ENCODE data around the gene RHOH.

Gene RHOH

DNA sequence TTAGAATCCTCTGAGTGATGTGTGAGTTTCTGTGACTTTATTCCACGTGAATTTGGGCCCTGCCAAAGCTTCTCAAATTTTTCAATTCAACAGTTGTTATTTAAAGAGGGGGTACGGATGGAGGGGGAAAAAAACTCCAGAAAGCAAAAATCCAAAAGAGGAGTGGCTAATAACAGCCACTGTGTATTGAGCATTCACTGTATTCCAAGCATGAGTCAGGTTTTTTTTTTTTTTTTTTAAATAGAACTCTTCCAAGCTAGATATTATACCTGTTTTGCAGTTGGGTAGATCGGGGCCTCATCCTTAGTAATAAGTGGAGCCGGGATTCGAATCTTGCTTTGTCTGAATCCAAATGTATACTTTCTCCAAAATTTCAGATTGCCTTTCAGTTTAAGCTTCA lies 6.4 kb upstream of the RHOH start:
- DNase-seq, result no peak

DNA sequence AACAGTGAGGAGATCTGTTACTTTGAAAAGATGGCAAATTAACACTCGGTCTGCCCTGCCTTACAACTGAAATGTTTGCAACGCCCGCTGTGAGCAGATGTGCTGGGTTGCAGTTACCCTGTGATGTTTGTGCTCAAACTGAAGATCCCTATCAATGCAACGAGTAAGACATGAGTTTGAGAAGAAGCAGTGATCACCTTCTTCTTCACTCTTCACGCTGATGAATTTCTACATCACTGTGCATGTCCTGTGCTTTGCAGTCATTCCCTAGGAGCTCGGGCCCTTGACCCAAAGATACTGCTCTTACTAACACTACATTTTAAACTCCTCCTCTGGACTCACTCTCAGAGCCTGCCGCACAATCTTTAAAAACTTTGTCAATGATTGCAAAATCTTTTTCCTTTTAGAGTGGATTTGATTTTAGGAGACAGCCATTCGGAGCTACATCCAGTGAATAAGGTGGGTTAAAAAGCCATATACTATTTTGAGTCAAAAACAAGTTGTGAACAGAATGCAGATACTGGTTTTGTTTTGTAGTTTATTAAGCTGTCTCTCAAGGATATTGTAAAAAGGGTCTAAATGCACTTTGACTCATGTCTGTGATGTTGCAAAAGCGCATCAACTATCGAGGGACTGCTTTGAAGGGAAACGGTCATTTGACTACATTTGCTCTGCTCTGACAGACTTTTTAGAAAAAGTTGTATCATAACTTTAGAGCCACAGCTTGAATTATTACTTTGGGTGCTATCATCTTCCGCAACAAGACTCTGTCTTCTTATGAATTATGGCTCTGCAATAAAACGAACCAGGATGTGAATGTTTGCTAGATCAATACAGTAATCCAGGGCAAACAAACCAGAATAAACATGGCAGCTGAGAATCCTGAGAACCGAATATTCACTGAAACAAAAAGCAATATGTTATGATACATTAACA lies 5.7 kb upstream of the RHOH start:
- peak in 1 of 2 experiments; percentile 25 for DNase-seq

DNA sequence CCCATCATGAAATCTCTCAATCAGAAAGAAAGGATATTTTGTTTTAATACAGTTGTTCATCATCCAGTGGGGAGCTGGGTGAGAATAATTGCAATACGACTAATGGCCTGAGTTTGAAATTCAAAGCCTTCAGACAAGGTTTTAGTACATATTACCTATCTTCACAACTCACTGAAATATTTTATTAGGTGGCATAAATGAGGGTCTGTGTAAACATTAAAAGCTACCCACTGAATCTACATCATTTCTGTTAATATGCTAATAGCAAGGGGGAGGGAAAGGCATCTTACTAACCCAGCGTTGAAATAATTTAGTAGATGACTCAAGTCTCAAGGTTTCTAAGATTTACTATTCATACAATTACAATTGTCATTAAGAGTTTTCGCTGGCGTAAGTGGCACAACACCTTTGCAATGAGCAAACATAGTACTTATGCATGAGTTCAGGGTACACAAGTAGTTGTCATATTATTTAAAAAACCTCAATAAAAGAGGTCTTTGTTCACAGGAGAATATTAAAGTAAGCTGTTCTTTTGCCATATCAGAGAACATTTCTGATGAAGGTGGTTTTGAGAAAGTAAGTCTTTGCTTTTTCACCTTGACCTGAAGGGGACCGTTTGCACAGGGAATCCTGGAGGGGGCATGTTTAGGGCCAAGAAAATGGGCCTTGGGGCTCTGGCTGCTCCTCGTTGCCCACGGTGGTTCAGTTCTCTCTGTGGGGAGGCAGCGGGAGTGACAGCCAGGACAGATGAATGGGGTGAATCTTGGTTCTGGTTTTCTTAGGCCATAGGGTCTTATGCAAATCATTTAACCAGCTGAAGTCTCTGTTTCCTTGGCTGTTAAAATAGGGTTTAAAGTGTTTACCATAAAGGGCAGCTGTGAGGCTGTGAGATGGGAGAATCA lies 4.5 kb upstream of the RHOH start:
- DNase-seq, result peak in 1 of 2 experiments; percentile 37

DNA sequence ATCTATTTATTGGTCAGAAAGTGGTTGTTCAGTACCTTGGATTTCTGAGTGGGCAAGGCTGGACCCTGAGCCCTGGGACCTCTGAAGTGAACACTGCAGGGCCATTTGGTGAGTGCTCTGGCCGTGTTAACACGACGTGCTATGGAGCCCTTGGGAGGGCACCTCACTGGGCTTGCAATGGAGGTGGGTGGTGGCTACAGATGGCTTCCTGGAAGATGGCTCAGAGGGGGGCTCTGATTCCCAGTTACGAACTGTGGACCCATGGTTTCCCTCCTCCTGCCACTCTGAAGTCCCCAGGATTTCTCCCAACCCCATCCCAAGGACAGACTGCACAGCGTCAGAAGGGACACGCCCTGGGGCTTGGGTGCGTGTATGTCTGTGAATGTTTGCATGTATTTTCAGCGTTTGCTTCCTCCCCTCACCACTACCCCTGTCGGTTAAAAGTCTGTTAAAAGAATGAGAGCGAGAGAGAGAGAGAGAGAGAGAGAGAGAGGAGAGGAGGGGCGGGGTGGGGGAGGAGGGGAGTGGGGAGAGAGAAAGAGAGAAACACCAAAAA lies 3.7 kb upstream of the RHOH start:
- DNase-seq, result peak; percentile 58 to 60

GRCh38 chr4:40193578-40193977 lies 3.3 kb upstream of the RHOH start:
- peak in 1 of 2 experiments; percentile 46 for DNase-seq

DNA sequence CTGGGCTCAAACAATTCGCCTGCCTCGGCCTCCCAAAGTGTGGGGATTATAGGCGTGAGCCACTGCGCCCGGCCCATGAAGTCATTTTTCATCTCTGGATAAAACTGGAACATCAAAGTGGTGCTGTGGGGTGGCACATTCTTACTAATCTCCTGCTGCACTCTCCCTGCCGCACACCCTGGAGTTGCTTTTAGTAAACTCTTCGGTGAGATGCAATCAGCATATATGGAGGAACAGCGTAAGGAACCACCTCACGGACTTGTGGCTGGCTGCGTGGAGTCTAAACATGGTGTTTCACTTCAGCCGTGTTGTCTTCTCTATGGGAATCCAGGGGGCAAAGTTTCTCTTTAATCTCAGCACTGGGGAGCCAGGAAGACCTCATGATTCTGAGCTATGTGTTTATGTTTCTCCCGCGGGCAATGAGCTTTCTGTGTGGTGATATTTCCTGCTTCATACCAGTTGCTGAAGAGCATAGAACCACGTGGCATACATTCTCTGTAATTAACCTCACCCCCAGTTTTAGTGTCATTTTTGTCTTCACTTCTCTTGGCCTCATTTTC lies 2.1 kb upstream of the RHOH start:
- peak; percentile 66 to 70 for DNase-seq

DNA sequence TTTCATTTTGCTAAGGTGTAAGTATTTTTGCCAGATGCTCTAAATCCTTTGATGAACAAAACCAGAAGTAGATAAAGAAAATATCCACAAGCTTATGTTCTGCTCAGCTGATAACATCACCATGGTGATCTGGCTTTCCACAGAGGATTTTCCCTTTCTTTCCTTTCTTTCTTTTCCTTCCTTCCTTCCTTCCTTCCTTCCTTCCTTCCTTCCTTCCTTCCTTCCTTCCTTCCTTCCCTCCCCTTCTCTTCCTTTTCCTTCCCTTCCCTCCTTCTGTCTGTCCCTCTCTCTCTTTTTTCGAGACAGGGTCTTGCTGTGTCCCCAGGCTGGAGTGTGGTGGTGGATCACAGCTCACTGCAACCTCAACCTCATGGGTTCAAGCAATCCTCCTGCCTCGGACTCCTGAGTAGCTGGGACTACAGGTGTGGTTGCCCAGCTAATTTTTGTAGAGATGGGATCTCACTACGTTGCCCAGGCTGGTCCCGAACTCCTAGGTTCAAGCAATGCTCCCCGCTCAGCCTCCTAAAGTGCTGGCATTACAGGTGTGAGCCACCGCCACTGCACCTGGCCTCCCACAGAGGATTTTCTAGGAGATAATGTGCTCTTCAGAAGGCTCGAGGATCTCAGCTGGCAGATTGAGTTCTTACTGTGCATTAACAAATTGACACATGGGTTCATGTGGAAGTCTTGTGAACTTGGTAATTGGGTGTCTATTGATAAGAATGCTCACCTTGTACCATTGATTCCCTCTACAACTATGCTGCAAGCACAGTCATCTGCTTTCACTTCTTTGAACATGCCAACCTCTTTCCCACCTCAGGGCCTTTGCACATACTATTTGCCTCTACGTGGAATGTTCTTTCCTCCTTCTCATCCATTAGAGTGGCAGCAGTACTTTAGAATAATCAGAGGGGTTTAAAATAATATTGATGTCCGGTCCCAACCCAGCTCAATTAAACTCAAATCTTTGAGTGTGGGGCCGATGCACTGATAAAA lies 1.4 kb upstream of the RHOH start:
- DNase-seq, result peak in 1 of 2 experiments; percentile 37

GRCh38 chr4:40196272-40196671 lies 559 bp upstream of the RHOH start:
- peak in 1 of 2 experiments; percentile 47 for DNase-seq

DNA sequence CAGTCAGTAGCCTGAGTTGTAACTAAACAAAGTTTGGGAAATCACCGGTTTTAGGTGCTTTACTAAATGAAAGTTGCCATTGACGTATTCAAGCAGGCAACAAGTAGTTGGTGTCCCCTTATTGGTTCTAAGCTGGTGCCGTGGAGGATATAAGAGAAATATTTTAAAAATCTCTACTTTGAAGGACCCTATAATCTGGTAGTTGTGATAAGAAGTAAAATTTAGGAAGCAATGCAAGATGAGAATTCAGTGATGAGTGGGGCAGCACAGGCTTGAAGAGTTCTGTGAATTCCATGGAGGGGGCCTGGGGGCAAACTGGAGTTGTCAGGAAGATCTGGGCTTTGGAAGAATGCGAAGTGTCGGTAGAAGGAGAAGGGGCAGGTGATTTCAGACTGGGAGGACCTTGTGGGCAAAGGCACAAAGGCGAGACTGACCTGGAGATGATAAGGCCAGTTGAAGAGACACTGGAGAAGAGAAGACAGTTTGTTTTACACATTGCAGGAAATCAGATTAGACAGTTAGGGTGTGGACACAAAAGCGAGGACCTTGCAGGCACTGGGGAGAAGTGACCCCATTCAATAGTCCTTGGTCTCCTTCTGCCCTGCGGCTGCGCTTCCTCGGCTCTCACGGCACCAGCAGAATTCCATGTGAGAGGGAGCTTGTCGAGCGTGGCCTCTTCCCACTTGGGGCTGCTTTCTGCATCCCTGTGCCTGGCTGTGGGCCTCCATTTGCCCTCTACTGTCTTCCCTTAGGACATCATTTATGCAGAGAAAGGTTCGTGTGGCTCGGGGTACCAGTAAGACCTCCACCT lies 1.3 kb downstream of the RHOH start:
- peak; percentile 63 to 65 for DNase-seq

DNA sequence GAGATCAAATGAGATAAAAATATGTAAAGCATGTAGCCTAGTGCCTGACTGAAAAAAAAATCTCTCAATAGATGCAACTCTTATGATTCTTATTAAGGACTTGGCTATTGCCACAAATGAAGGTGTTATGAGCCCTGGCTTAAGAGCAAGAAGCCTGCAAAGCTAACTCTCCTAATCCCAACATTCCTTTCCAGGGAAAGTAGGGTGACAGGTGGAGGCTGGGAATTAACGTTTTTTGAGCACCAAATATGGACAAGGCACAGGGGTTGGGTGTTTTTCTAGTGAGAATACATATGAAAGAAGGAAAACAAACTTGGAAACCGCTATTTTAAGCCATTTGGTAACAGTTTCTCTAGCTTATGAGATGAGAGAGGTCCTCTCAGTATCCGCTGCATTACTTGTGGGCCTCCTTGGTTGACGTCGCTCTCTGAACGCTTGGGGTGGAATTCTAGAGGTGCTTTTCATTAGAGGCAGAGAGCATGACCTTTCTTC lies 2.4 kb downstream of the RHOH start:
- DNase-seq, result no peak

DNA sequence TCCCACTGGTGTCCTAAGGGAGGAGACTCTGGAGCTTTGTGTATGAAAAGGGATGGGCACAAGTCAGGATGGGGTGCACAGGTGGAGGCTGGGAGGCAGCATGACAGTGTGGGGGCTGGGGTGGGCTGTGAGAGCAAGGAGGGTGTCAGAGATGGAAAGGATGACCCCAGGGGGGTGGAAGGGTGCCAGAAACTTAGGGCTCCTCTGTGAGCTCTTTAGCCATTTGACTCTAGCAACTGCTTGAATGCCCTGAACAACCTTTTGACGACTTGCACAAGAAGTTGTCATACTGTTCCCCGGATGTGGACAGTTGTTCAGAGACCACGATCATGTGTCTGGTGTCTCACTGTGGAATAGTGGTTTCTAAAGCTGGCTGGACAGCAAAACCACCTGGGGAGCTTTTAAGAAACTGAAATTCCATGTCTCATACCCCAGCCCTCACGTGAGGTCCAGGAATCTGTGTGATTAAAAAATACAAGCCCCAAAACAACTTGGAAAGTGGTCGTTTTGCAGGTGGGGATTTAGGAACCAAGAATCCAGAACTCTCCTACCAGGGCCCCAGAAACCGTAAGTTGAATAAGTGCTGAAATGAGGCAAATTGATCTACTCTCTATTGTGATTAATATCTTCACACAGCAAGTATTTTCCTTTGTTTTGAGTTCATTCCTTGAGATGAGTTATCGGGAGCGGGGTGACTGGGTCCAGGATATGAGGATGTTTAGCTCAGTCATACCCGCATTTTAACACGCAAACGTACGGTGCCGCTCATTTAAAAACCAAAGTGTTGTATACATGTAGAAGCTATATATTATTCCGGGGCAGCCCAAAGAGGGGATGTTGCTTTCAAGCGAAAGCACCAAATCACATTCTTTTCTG lies 3.4 kb downstream of the RHOH start:
- peak; percentile 84 for DNase-seq

DNA sequence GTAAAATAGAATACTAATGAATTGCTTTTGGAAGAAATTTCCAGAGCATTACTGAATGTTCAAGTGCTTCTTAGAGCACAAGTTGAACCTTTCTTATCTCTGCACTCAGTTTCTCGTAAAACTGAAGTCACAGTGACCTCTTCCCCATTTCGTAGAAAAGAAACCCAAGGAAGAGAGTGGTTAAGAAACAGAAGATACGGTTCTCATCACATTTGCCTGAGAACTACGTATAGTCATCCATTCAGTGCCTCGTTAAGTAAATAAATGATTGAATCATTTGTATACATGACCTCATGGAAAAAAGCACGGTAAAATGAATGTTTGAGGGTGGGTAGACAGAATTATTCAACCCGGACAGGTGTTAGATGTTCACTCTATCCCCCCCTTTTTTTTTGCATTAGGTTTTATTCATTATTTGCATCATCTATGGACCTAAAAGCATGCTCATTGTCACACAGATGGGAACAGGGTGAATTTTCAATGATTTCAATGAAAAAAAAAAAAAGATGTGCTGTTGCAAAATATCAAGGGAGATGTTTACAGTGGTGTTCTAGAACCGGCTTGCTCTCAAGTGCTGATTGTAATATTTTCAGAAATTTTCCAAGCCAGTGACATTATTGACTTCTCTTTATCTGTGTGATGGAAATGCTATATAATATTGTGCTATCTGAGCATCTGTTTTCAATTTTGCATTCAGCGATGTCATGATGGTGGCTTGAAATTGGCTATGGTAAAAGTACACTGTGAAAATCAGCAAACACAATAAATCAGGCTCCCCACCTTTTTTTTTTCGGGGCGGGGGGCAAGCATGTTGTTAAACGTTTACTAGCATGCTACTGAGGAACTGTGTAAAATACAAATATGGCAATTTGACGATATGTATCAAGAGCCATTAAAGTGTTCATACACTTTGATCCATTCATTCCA lies 4.3 kb downstream of the RHOH start:
- peak in 1 of 2 experiments; percentile 19 for DNase-seq

DNA sequence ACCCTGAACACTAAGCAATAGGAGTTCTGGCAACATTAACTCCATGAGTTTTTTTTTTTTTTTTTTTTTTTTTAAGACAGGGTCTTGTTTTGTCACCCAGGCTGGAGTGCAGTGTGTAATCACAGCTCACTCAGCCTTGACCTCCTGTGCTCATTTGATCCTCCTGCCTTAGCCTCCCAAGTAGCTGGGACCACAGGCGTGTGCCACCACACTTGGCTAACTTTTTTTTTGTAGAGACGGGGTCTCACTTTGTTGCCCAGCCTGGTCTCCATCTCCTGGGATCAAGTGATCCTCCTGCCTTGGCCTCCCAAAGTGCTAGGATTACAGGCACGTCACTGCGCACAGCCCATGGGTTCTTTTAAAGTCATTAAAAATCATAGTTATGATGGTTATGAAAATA lies 5.1 kb downstream of the RHOH start:
- peak in 1 of 2 experiments; percentile 38 for DNase-seq

- DNase-seq, result no peak
These were observed 5.6 kb downstream of the RHOH start for GRCh38 chr4:40202474-40202873.

DNA sequence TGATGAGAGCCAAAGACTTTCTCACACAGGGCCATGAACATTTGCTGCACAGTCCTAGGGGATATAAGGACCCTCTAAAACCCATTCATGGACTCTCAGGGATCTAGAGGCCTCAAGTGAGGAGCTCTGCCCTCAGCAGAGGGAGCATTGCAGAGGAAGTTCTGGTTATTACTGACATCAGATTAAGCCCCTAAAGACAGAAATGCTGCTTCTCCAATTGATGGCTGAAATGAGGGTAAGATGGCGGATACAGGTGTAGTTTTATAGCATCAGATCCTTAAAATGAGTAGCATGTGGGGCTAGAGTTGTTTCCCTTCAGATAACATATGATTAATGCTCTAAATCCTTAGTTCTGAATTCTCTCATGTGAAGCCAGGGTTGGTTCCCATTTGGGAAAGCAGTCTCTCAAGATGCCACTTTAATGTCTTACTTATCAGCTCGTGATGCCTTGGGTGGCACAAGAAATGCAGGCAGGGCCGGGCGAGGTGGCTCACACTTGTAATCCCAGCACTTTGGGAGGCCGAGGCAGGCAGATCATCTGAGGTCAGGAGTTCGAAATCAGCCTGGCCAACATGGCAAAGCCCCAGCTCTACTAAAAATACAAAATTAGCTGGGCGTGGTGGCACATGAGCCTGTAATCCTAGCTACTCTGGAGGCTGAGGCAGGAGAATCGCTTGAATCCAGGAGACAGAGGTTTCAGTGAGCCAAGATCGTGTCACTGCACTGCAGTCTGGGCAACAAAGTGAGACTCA lies 7.9 kb downstream of the RHOH start:
- DNase-seq, result peak in 1 of 2 experiments; percentile 55

- DNase-seq, result peak; percentile 63 to 64
These were observed 8.7 kb downstream of the RHOH start for GRCh38 chr4:40205259-40206198.

Data from activated T-cell treated with anti-CD3 and anti-CD28 coated beads, Interleukin-2, amount 50 U/mL, for 48 hours (primary cell).